OCI-LY1 (cell line): ENCODE results near the gene EPN2.

Experiments used
- H2AFZ ChIP-seq: fragments of 200-600 bp; sonication (generic), shearing (Covaris generic); 2 replicates; pipeline ENCODE4 v1.6.0; 2014; ENCODE audit warnings: antibody characterized with exemption, mild to moderate bottlenecking, low read length
- H3F3A ChIP-seq: fragments of 200-600 bp; sonication (generic), shearing (Covaris generic); 2 replicates; pipeline ENCODE4 v1.6.0; 2014; ENCODE audit warnings: mild to moderate bottlenecking, antibody characterized with exemption, low read length, moderate library complexity; ENCODE audit not compliant: insufficient read depth
- H3K27ac ChIP-seq: fragments of 200-600 bp; sonication (generic); 2 replicates; pipeline ENCODE4 v1.5.1; 2014; ENCODE audit warnings: low read length, mixed run types, mild to moderate bottlenecking, low read depth; ENCODE audit not compliant: poor library complexity, severe bottlenecking
- H3K27me3 ChIP-seq: fragments of 200-600 bp; sonication (generic); 2 replicates; pipeline ENCODE4 v1.6.0; 2014; ENCODE audit warnings: antibody characterized with exemption, mild to moderate bottlenecking, low read length, moderate library complexity; ENCODE audit not compliant: insufficient read depth
- H3K36me3 ChIP-seq: fragments of 200-600 bp; sonication (generic); 2 replicates; pipeline ENCODE4 v1.6.1; 2014; ENCODE audit warnings: mild to moderate bottlenecking, antibody characterized with exemption, low read length, moderate library complexity, mixed read lengths; ENCODE audit not compliant: insufficient read depth
- H3K4me1 ChIP-seq: fragments of 200-600 bp; sonication (generic); 2 replicates; pipeline ENCODE4 v1.5.1; 2014; ENCODE audit warnings: mild to moderate bottlenecking, low read length, moderate library complexity; ENCODE audit not compliant: insufficient read depth, severe bottlenecking
- H3K4me2 ChIP-seq: fragments of 200-600 bp; sonication (generic), shearing (Covaris generic); 2 replicates; pipeline ENCODE4 v1.6.1; 2014; ENCODE audit warnings: low read length
- H3K4me3 ChIP-seq: fragments of 200-600 bp; sonication (generic); 2 replicates; pipeline ENCODE4 v1.5.1; 2014; ENCODE audit warnings: low read length, low read depth, mild to moderate bottlenecking, mixed read lengths; ENCODE audit not compliant: poor library complexity, severe bottlenecking
- H3K79me2 ChIP-seq: fragments of 200-600 bp; shearing (Covaris generic); 2 replicates; pipeline ENCODE4 v1.6.1; 2016; ENCODE audit warnings: mixed run types, low read length, mixed read lengths; ENCODE audit not compliant: insufficient read depth
- H3K9ac ChIP-seq: fragments of 200-600 bp; sonication (generic), shearing (Covaris generic); 2 replicates; pipeline ENCODE4 v1.6.1; 2014; ENCODE audit warnings: mild to moderate bottlenecking, low read length, mixed read lengths
- H3K9me2 ChIP-seq: fragments of 200-600 bp; sonication (generic), shearing (Covaris generic); 2 replicates; pipeline ENCODE4 v1.6.1; 2014; ENCODE audit warnings: low read depth, mild to moderate bottlenecking, low read length, mixed read lengths
- H3K9me3 ChIP-seq: fragments of 200-600 bp; shearing (Covaris generic); 2 replicates; pipeline ENCODE4 v1.6.1; 2014; ENCODE audit warnings: low read length, mixed read lengths
- H4K20me1 ChIP-seq: fragments of 200-600 bp; sonication (generic), shearing (Covaris generic); 2 replicates; pipeline ENCODE4 v1.6.0; 2016; ENCODE audit warnings: mild to moderate bottlenecking, low read length; ENCODE audit not compliant: insufficient read depth
- EZH2 ChIP-seq: fragments of 200-600 bp; sonication (generic), shearing (Covaris generic); IDR thresholded peaks from 2 replicates; pipeline ENCODE4 v1.8.0; 2017; ENCODE audit warnings: borderline replicate concordance, mixed run types, mild to moderate bottlenecking, antibody characterized with exemption, low read length, moderate library complexity, mixed read lengths
- TF ChIP-seq, protein P1 (sequence below): fragments of 200-600 bp; sonication (generic), shearing (Covaris generic); IDR thresholded peaks from 2 replicates; pipeline ENCODE4 v1.5.1; 2017; ENCODE audit warnings: mild to moderate bottlenecking, antibody characterized with exemption, low read length, moderate library complexity, mixed read lengths

The EPN2 gene

DNA sequence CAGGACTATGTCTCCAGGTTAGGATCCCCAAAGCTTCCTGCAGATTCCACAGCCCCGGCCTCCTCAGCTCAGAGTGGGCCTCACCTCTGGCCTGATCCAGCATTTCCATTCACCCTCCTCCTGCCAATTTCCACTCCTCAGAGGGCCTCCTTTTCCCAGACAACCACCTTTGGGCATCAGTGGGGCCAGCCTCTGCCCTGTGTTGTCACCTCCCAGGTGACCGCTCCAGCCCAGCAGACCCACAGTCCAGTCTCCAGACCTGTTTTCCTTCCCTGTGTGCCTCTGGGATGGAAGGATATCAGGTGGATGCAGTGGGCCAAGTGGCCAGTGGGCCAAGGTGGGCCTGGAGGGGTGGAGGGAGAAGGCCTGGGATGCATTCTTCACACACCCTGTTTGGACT is 92.7 kb downstream of the EPN2 start:
- H3K27me3 ChIP-seq = peaks cover 9% of the 10 kb centered on the region; the same call in 1 of the 2 replicates
- H3F3A ChIP-seq = no peaks in the 10 kb centered on the region
- 0 out of 2 replicates have a peak, but pooled peaks cover 4% of the 10 kb centered on the region for H3K36me3 ChIP-seq

GRCh38 chr17:19330271-19330670 is 93.1 kb downstream of the EPN2 start:
- Histone ChIP-seq H3K4me1 (no peaks in the 10 kb centered on the region), H3K27me3 (peaks cover 6% of the 10 kb centered on the region; the same call in 1 of the 2 replicates), H3K79me2 (no peaks in the 10 kb centered on the region), H3K9me2 (no peaks in the 10 kb centered on the region), H2AFZ (no peak overlapping the region), H3K9me3 (0 out of 2 replicates have a peak, but pooled peaks cover 3% of the 10 kb centered on the region), H3F3A (no peaks in the 10 kb centered on the region), H3K4me2 (no peak overlapping the region), H4K20me1 (no peaks in the 10 kb centered on the region), H3K4me3 (no peak overlapping the region), H3K27ac (no peak overlapping the region), H3K36me3 (0 out of 2 replicates have a peak, but pooled peaks cover 3% of the 10 kb centered on the region), H3K9ac (no peak overlapping the region)
- TF ChIP-seq, protein P1, sequence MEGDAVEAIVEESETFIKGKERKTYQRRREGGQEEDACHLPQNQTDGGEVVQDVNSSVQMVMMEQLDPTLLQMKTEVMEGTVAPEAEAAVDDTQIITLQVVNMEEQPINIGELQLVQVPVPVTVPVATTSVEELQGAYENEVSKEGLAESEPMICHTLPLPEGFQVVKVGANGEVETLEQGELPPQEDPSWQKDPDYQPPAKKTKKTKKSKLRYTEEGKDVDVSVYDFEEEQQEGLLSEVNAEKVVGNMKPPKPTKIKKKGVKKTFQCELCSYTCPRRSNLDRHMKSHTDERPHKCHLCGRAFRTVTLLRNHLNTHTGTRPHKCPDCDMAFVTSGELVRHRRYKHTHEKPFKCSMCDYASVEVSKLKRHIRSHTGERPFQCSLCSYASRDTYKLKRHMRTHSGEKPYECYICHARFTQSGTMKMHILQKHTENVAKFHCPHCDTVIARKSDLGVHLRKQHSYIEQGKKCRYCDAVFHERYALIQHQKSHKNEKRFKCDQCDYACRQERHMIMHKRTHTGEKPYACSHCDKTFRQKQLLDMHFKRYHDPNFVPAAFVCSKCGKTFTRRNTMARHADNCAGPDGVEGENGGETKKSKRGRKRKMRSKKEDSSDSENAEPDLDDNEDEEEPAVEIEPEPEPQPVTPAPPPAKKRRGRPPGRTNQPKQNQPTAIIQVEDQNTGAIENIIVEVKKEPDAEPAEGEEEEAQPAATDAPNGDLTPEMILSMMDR = no peak

More for the DNA sequence above, 92.7 kb downstream of the EPN2 start:
- Histone ChIP-seq H2AFZ (no peak overlapping the region), H3K4me3 (no peak overlapping the region), H3K4me1 (no peaks in the 10 kb centered on the region), H3K4me2 (no peak overlapping the region), H3K79me2 (no peaks in the 10 kb centered on the region), H3K9ac (no peak overlapping the region), H3K9me2 (no peaks in the 10 kb centered on the region), H4K20me1 (no peaks in the 10 kb centered on the region), H3K27ac (no peak overlapping the region), H3K9me3 (0 out of 2 replicates have a peak, but pooled peaks cover 6% of the 10 kb centered on the region)
- TF ChIP-seq, protein P1 = no peak
- TF ChIP-seq EZH2 = no peak

- H3K27ac ChIP-seq = no peak overlapping the region
- peaks cover under 1% of the 10 kb centered on the region; the same call in 1 of the 2 replicates for H3K27me3 ChIP-seq
Observed at GRCh38 chr17:19331134-19331533, 94.0 kb downstream of the EPN2 start.

More at GRCh38 chr17:19331134-19331533, 94.0 kb downstream of the EPN2 start:
- no peak overlapping the region for H3K4me2 ChIP-seq
- H4K20me1 ChIP-seq = no peaks in the 10 kb centered on the region
- TF ChIP-seq EZH2 = no peak
- TF ChIP-seq, protein P1 = no peak
- no peaks in the 10 kb centered on the region for H3K4me1 ChIP-seq
- no peak overlapping the region for H3K4me3 ChIP-seq
- H2AFZ ChIP-seq = no peak overlapping the region
- no peaks in the 10 kb centered on the region for H3K9me3 ChIP-seq
- H3K36me3 ChIP-seq = no peaks in the 10 kb centered on the region
- no peaks in the 10 kb centered on the region for H3K9me2 ChIP-seq
- no peaks in the 10 kb centered on the region for H3F3A ChIP-seq
- no peak overlapping the region for H3K9ac ChIP-seq
- H3K79me2 ChIP-seq = no peaks in the 10 kb centered on the region
